H54 (cell line): ENCODE results near the gene NUDT8.
"Not testable (repeated sequence)": the region's sequence is repeated elsewhere in the genome, so short reads cannot be mapped to it uniquely, and the experiment has no call there.

Source experiments
- DNase-seq: peaks from one replicate; pipeline ENCODE4 v3.0.0; 2011; ENCODE audit warnings: low spot score, mixed read lengths; ENCODE audit not compliant: insufficient read length
- FAIRE-seq: peaks from 3 replicates; lab custom pipeline; 2011; peaks lifted over from hg19 to GRCh38; lab: Jason Lieb, UNC
- POLR2A ChIP-seq: IDR thresholded peaks from 2 replicates; pipeline ENCODE4 v1.6.1; 2011; ENCODE audit warnings: low read depth, mild to moderate bottlenecking, low read length

The NUDT8 gene

GRCh38 chr11:67665541-67666302 is 36.0 kb upstream of the NUDT8 start:
- FAIRE-seq, result no peak
- no peak for TF ChIP-seq POLR2A
- DNase-seq, result no peak

GRCh38 chr11:67664696-67665540 is 35.2 kb upstream of the NUDT8 start:
- DNase-seq (no peak), FAIRE-seq (no peak)
- no peak for TF ChIP-seq POLR2A

GRCh38 chr11:67664213-67664585 is 34.5 kb upstream of the NUDT8 start:
- no peak for TF ChIP-seq POLR2A
- FAIRE-seq, result no peak
- DNase-seq, result no peak

GRCh38 chr11:67663532-67664212 is 33.9 kb upstream of the NUDT8 start:
- TF ChIP-seq POLR2A, result no peak
- DNase-seq (no peak), FAIRE-seq (no peak)

GRCh38 chr11:67662835-67663531 is 33.2 kb upstream of the NUDT8 start:
- FAIRE-seq, result no peak
- TF ChIP-seq POLR2A, result no peak
- DNase-seq, result no peak

GRCh38 chr11:67662142-67662834 is 32.6 kb upstream of the NUDT8 start:
- no peak for FAIRE-seq
- no peak for TF ChIP-seq POLR2A

GRCh38 chr11:67660752-67661151 is 31.0 kb upstream of the NUDT8 start:
- FAIRE-seq, DNase-seq: not testable (repeated sequence)

More at GRCh38 chr11:67662142-67662834, 32.6 kb upstream of the NUDT8 start:
- DNase-seq, result no peak

- DNase-seq, FAIRE-seq: not testable (repeated sequence)
Measured at GRCh38 chr11:67659651-67660165, 30.0 kb upstream of the NUDT8 start.

- FAIRE-seq, result no peak
Measured at GRCh38 chr11:67657300-67657699, 27.6 kb upstream of the NUDT8 start.

GRCh38 chr11:67656278-67656922 is 26.7 kb upstream of the NUDT8 start:
- FAIRE-seq (no peak), DNase-seq (no peak)

More at GRCh38 chr11:67657300-67657699, 27.6 kb upstream of the NUDT8 start:
- TF ChIP-seq POLR2A, result no peak
- DNase-seq, result no peak

GRCh38 chr11:67654225-67654624 is 24.5 kb upstream of the NUDT8 start:
- TF ChIP-seq POLR2A, result no peak
- FAIRE-seq, result no peak

More at GRCh38 chr11:67656278-67656922, 26.7 kb upstream of the NUDT8 start:
- no peak for TF ChIP-seq POLR2A

More at GRCh38 chr11:67654225-67654624, 24.5 kb upstream of the NUDT8 start:
- DNase-seq, result no peak
